HG02884 (cell line): Measurements from ENCODE around the gene GRIK1.
"Not testable (repeated sequence)": the region's sequence is repeated elsewhere in the genome, so short reads cannot be mapped to it uniquely, and the experiment has no call there.

Experiments used
- ATAC-seq: cut with Tn5 transposase; IDR thresholded peaks from one replicate; pipeline ENCODE4 v1.9.1; 2021; ENCODE audit warnings: mild to moderate bottlenecking, moderate library complexity; ENCODE audit not compliant: unreplicated experiment

The GRIK1 gene

GRCh38 chr21:29626801-29627470, 312.9 kb downstream of the GRIK1 start:
- no peak for ATAC-seq

- ATAC-seq = no peak
Measured at GRCh38 chr21:29625990-29626389, 313.8 kb downstream of the GRIK1 start.

GRCh38 chr21:29624776-29625175, 315.0 kb downstream of the GRIK1 start:
- ATAC-seq = no peak

- no peak for ATAC-seq
Measured at GRCh38 chr21:29621525-29621924, 318.3 kb downstream of the GRIK1 start.

- no peak for ATAC-seq
Measured at GRCh38 chr21:29616209-29616751, 323.5 kb downstream of the GRIK1 start.

- no peak for ATAC-seq
Measured at GRCh38 chr21:29613877-29614276, 325.9 kb downstream of the GRIK1 start.

GRCh38 chr21:29613021-29613420, 326.8 kb downstream of the GRIK1 start:
- no peak for ATAC-seq

GRCh38 chr21:29610779-29611360, 328.9 kb downstream of the GRIK1 start:
- ATAC-seq = no peak

- ATAC-seq = no peak
Measured at GRCh38 chr21:29606613-29607012, 333.2 kb downstream of the GRIK1 start.

- not testable (repeated sequence) for ATAC-seq
Measured at GRCh38 chr21:29605219-29605618, 334.6 kb downstream of the GRIK1 start.

- ATAC-seq = no peak
Measured at GRCh38 chr21:29604076-29604475, 335.7 kb downstream of the GRIK1 start.

GRCh38 chr21:29601047-29601446, 338.7 kb downstream of the GRIK1 start:
- no peak for ATAC-seq

GRCh38 chr21:29586696-29587095, 353.1 kb downstream of the GRIK1 start:
- ATAC-seq = no peak

- no peak for ATAC-seq
Measured at GRCh38 chr21:29585462-29585861, 354.3 kb downstream of the GRIK1 start.

GRCh38 chr21:29583424-29583924, 356.3 kb downstream of the GRIK1 start:
- ATAC-seq = no peak

- ATAC-seq = no peak
Measured at GRCh38 chr21:29582855-29583254, 356.9 kb downstream of the GRIK1 start.

GRCh38 chr21:29581393-29581792, 358.4 kb downstream of the GRIK1 start:
- ATAC-seq = no peak

- ATAC-seq = no peak
Measured at GRCh38 chr21:29580732-29581285, 359.0 kb downstream of the GRIK1 start.

- ATAC-seq = no peak
Measured at GRCh38 chr21:29578306-29578705, 361.5 kb downstream of the GRIK1 start.

GRCh38 chr21:29571949-29572348, 367.8 kb downstream of the GRIK1 start:
- ATAC-seq = no peak

- no peak for ATAC-seq
Measured at GRCh38 chr21:29568020-29568697, 371.6 kb downstream of the GRIK1 start.
